Keratinocyte (primary cell): ENCODE results near the gene EFCAB9. TPM values are rescaled to one million over a fixed set of nuclear protein-coding genes. Genes with fewer than 3 reads are reported as not detected.

Experiments
- DNase-seq: peaks from one replicate; pipeline ENCODE4 v3.0.0-alpha.2; 2011; ENCODE audit warnings: low read depth, missing footprints, low spot score
- FAIRE-seq: peaks from 2 replicates; lab custom pipeline; 2011; peaks lifted over from hg19 to GRCh38; lab: Jason Lieb, UNC
- H2AFZ ChIP-seq: 2 replicates; pipeline ENCODE4 v1.6.0; 2012; ENCODE audit warnings: low read length, control low read depth, inconsistent platforms; ENCODE audit not compliant: control insufficient read depth
- H3K27ac ChIP-seq: 2 replicates; pipeline ENCODE4 v1.5.1; 2011; ENCODE audit warnings: low read length; ENCODE audit not compliant: control insufficient read depth, insufficient read depth
- H3K27me3 ChIP-seq: 3 replicates; pipeline ENCODE4 v1.6.0; 2011; ENCODE audit warnings: low read length; ENCODE audit not compliant: control insufficient read depth, insufficient read depth; ENCODE audit errors: extremely low read depth
- H3K36me3 ChIP-seq, 2 experiments: 2 replicates in 1 of 2; 3 replicates in 1 of 2; pipeline ENCODE4 v1.5.1; 2011; ENCODE audit warnings: low read length in 2 of 2, mild to moderate bottlenecking in 1 of 2; ENCODE audit not compliant: control insufficient read depth in 2 of 2, insufficient read depth in 2 of 2; ENCODE audit errors: extremely low read depth in 1 of 2
- H3K4me1 ChIP-seq: 3 replicates; pipeline ENCODE4 v1.5.1; 2011; ENCODE audit warnings: low read length; ENCODE audit not compliant: control insufficient read depth, insufficient read depth; ENCODE audit errors: extremely low read depth
- H3K4me2 ChIP-seq: 3 replicates; pipeline ENCODE4 v1.6.0; 2011; ENCODE audit warnings: low read depth, low read length; ENCODE audit not compliant: control insufficient read depth, insufficient read depth; ENCODE audit errors: extremely low read depth
- H3K4me3 ChIP-seq, 3 experiments: fragments of 200-600 bp in 1 of 3; sonication (generic) in 1 of 3; 2 replicates in 2 of 3; 3 replicates in 1 of 3; pipeline ENCODE4 v1.5.1; 2011 to 2016; ENCODE audit warnings: low read length in 3 of 3, mild to moderate bottlenecking in 3 of 3, control low read depth in 2 of 3, inconsistent platforms in 1 of 3, low read depth in 1 of 3, mixed read lengths in 1 of 3, mixed run types in 1 of 3, moderate library complexity in 1 of 3; ENCODE audit not compliant: control insufficient read depth in 2 of 3, insufficient read depth in 2 of 3; ENCODE audit errors: extremely low read depth in 1 of 3
- H3K79me2 ChIP-seq: 2 replicates; pipeline ENCODE4 v1.6.0; 2012; ENCODE audit warnings: low read length; ENCODE audit not compliant: control insufficient read depth, insufficient read depth
- H3K9ac ChIP-seq: 3 replicates; pipeline ENCODE4 v1.6.0; 2011; ENCODE audit warnings: low read length; ENCODE audit not compliant: control insufficient read depth, insufficient read depth; ENCODE audit errors: extremely low read depth
- H3K9me1 ChIP-seq: 3 replicates; pipeline ENCODE4 v1.6.0; 2011; ENCODE audit warnings: low read length; ENCODE audit not compliant: control insufficient read depth, insufficient read depth; ENCODE audit errors: extremely low read depth
- H3K9me3 ChIP-seq: 2 replicates; pipeline ENCODE4 v1.5.1; 2012; ENCODE audit warnings: low read depth, low read length; ENCODE audit not compliant: control insufficient read depth
- H4K20me1 ChIP-seq: 3 replicates; pipeline ENCODE4 v1.6.0; 2011; ENCODE audit warnings: low read length; ENCODE audit not compliant: control insufficient read depth, insufficient read depth; ENCODE audit errors: extremely low read depth
- CTCF ChIP-seq, 3 experiments: IDR thresholded peaks in 1 of 3; conservative IDR thresholded peaks in 1 of 3; optimal IDR thresholded peaks in 1 of 3; 2 replicates in 2 of 3; 3 replicates in 1 of 3; pipeline versions ENCODE3 to v1.5.1; 2011; ENCODE audit warnings: low read length in 3 of 3, mild to moderate bottlenecking in 3 of 3, moderate library complexity in 2 of 3, control low read depth in 1 of 3, inconsistent platforms in 1 of 3; ENCODE audit not compliant: insufficient read depth in 2 of 3; ENCODE audit errors: extremely low read depth in 1 of 3
- EZH2 ChIP-seq: IDR thresholded peaks from one replicate; pipeline ENCODE4 v1.6.1; 2012; ENCODE audit warnings: inconsistent platforms, mild to moderate bottlenecking, low read length, moderate library complexity
- dilution Hi-C: fragments of 300-500 bp; cut with MboI; formaldehyde crosslinking; loops from one replicate; pipeline ENCODE4 v1.7.0; 2020; ENCODE audit warnings: low sequenced_read_pairs; ENCODE audit not compliant: extremely low pct_ligation_motif_present
- polyA plus RNA-seq, 5 experiments: library from polyadenylated mRNA; depleted of rRNA in 3 of 5; stranded (reverse) in 3 of 5; stranded (forward) in 1 of 5; unstranded in 1 of 5; fragments of >200 nt; gene quantifications; 1 replicate in 1 of 5; 2 replicates in 3 of 5; 3 replicates in 1 of 5; pipeline versions ENCODE4 v1.2.1 to v1.2.3, GENCODE V29; 2011 to 2012; ENCODE audit warnings: missing spikeins in 2 of 5, low read depth in 1 of 5, low replicate concordance in 1 of 5

EFCAB9 gene
- polyA plus RNA-seq, 1 donor (not counting 4 experiments of a cell fraction or from before 2014, with no cell fraction given), result not detected

GRCh38 chr5:172248637-172249036 is 54.7 kb downstream of the EFCAB9 start:
- no peak for FAIRE-seq

GRCh38 chr5:172251419-172251818 is 57.4 kb downstream of the EFCAB9 start:
- Histone ChIP-seq H3K4me1 (no peaks in the 10 kb centered on the region), H3K4me3 (no peak overlapping the region), H3K9me1 (no peaks in the 10 kb centered on the region), H3K36me3 (no peaks in the 10 kb centered on the region), H3K9me3 (no peaks in the 10 kb centered on the region), H3K27me3 (no peaks in the 10 kb centered on the region), H3K9ac (no peak overlapping the region), H2AFZ (no peak overlapping the region), H3K4me2 (no peak overlapping the region), H3K27ac (no peak overlapping the region), H3K79me2 (peaks cover 16% of the 10 kb centered on the region), H4K20me1 (no peaks in the 10 kb centered on the region)
- no peak for FAIRE-seq
- no peak for DNase-seq
- TF ChIP-seq CTCF (optimal IDR thresholded peaks at IDR 0.05 in 1 of 3, IDR thresholded peaks at IDR 0.05 in 1 of 3, conservative IDR thresholded peaks at IDR 0.05 in 1 of 3; ENCODE audit: extremely low read depth in 1 of 3, insufficient read depth in 2 of 3, low read length in 3 of 3) (no peak), EZH2 (no peak)
- dilution Hi-C loops, result no loop called here

More at GRCh38 chr5:172248637-172249036, 54.7 kb downstream of the EFCAB9 start:
- no peaks in the 10 kb centered on the region for H3K36me3 ChIP-seq
- no peak for DNase-seq
- TF ChIP-seq CTCF (optimal IDR thresholded peaks at IDR 0.05 in 1 of 3, IDR thresholded peaks at IDR 0.05 in 1 of 3, conservative IDR thresholded peaks at IDR 0.05 in 1 of 3; ENCODE audit: extremely low read depth in 1 of 3, insufficient read depth in 2 of 3, low read length in 3 of 3), result no peak
- no peak for TF ChIP-seq EZH2
- H3K27me3 ChIP-seq, result no peaks in the 10 kb centered on the region
- no peaks in the 10 kb centered on the region for H4K20me1 ChIP-seq
- H3K9me1 ChIP-seq, result no peaks in the 10 kb centered on the region
- no peak overlapping the region for H2AFZ ChIP-seq
- no peaks in the 10 kb centered on the region for H3K9me3 ChIP-seq
- no peak overlapping the region for H3K4me3 ChIP-seq
- dilution Hi-C loops, result no loop called here
- H3K9ac ChIP-seq, result no peak overlapping the region
- H3K4me1 ChIP-seq, result no peaks in the 10 kb centered on the region
- H3K79me2 ChIP-seq, result peaks cover 30% of the 10 kb centered on the region
- H3K4me2 ChIP-seq, result no peak overlapping the region
- H3K27ac ChIP-seq, result no peak overlapping the region
